A549 (cell line): Measurements from ENCODE around the gene DDX1. TPM values are rescaled to one million over a fixed set of nuclear protein-coding genes. Genes with fewer than 3 reads are reported as not detected.

Experiments
- ATAC-seq, 2 experiments: fragments of 200-7000 bp in 1 of 2; fragments of >200 bp in 1 of 2; cut with Nextera tagmentation in 1 of 2; cut with Tn5 transposase in 1 of 2; 3 replicates each; pipeline versions ENCODE4 v1.8.0 to v1.9.1; 2018 to 2020; ENCODE audit warnings: mild to moderate bottlenecking in 1 of 2, moderate library complexity in 1 of 2
- CTCF ChIA-PET: fragments of 300-600 bp; sonication (Branson Sonifier 250); formaldehyde crosslinking; extraction: SDS; loops from one replicate; lab custom pipeline; 2021; ENCODE audit warnings: antibody characterized with exemption, inconsistent platforms; lab: Yijun Ruan, JAX
- POLR2A ChIA-PET: fragments of 350-600 bp; formaldehyde crosslinking; extraction: SDS; loops from one replicate; lab custom pipeline; 2021; ENCODE audit warnings: antibody characterized with exemption, inconsistent platforms; lab: Yijun Ruan, JAX
- DNase-seq, 2 experiments: peaks; one replicate each; pipeline versions ENCODE4 v3.0.0 to v3.0.0-alpha.2; 2011 to 2016; ENCODE audit warnings: low read depth in 1 of 2, low spot score in 1 of 2
- FAIRE-seq: peaks from 2 replicates; lab custom pipeline; 2011; peaks lifted over from hg19 to GRCh38; lab: Jason Lieb, UNC
- H3K27ac ChIP-seq, 2 experiments: fragments of >200 bp; sonication (Bioruptor Twin); formaldehyde crosslinking; 3 replicates each; pipeline ENCODE4 v1.5.1; 2016 to 2017
- H3K4me1 ChIP-seq: fragments of >200 bp; sonication (Bioruptor Twin); formaldehyde crosslinking; 3 replicates; pipeline ENCODE4 v1.6.1; 2016
- H3K4me2 ChIP-seq: fragments of >200 bp; sonication (Bioruptor Twin); formaldehyde crosslinking; 3 replicates; pipeline ENCODE4 v1.6.1; 2016
- H3K4me3 ChIP-seq: fragments of >200 bp; sonication (Bioruptor Twin); formaldehyde crosslinking; 3 replicates; pipeline ENCODE4 v1.5.1; 2016
- H3K9me3 ChIP-seq: fragments of >200 bp; sonication (Bioruptor Twin); formaldehyde crosslinking; 3 replicates; pipeline ENCODE4 v1.6.1; 2016
- ATOH8 ChIP-seq: fragments of 250-450 bp; sonication (Bioruptor Pico); IDR thresholded peaks from 2 replicates; pipeline ENCODE4 v1.5.0; 2020; ENCODE audit warnings: low read depth, mild to moderate bottlenecking, moderate library complexity
- BHLHE40 ChIP-seq: IDR thresholded peaks from 2 replicates; pipeline ENCODE4 v1.6.1; 2012; ENCODE audit warnings: low read depth, low read length, inconsistent platforms
- CBX2 ChIP-seq: fragments of 200-600 bp; sonication (generic); IDR thresholded peaks from 2 replicates; pipeline ENCODE4 v1.6.1; 2016; ENCODE audit warnings: low read depth, mild to moderate bottlenecking, borderline replicate concordance
- CEBPB ChIP-seq, 2 experiments: fragments of >200 bp in 1 of 2; sonication (Bioruptor Twin) in 1 of 2; formaldehyde crosslinking in 1 of 2; IDR thresholded peaks; 2 replicates each; pipeline ENCODE4 v1.6.1; 2012 to 2016
- CHD2 ChIP-seq: fragments of 150-350 bp; IDR thresholded peaks from 2 replicates; pipeline ENCODE4 v1.6.1; 2014; ENCODE audit warnings: low read length; ENCODE audit not compliant: partially characterized antibody
- CHD4 ChIP-seq: fragments of 200-600 bp; sonication (generic); IDR thresholded peaks from 2 replicates; pipeline ENCODE4 v1.6.1; 2016; ENCODE audit warnings: antibody characterized with exemption, mild to moderate bottlenecking, borderline replicate concordance
- EP300 ChIP-seq, 2 experiments: fragments of >200 bp; sonication (Bioruptor Twin); formaldehyde crosslinking; IDR thresholded peaks; 2 replicates in 1 of 2; 3 replicates in 1 of 2; pipeline ENCODE4 v1.6.1; 2016 to 2017
- ESRRA ChIP-seq: fragments of 150-350 bp; IDR thresholded peaks from 2 replicates; pipeline ENCODE4 v1.6.1; 2014; ENCODE audit warnings: mild to moderate bottlenecking, low read length, borderline replicate concordance
- FOSB ChIP-seq: fragments of 250-450 bp; sonication (Bioruptor Pico); IDR thresholded peaks from 2 replicates; pipeline ENCODE4 v1.5.0; 2020; ENCODE audit warnings: mild to moderate bottlenecking, moderate library complexity
- HDAC2 ChIP-seq: fragments of 200-600 bp; sonication (generic); IDR thresholded peaks from 2 replicates; pipeline ENCODE4 v1.6.1; 2016
- HOXA7 ChIP-seq: fragments of 250-450 bp; sonication (Bioruptor Pico); IDR thresholded peaks from 2 replicates; pipeline ENCODE4 v1.5.0; 2020; ENCODE audit warnings: mild to moderate bottlenecking, moderate library complexity
- KDM1A ChIP-seq: fragments of 200-600 bp; sonication (generic); IDR thresholded peaks from 2 replicates; pipeline ENCODE4 v1.6.1; 2016; ENCODE audit warnings: low read depth, mild to moderate bottlenecking
- KDM5A ChIP-seq: fragments of 200-600 bp; sonication (generic); IDR thresholded peaks from 2 replicates; pipeline ENCODE4 v1.6.1; 2016; ENCODE audit warnings: antibody characterized with exemption, mild to moderate bottlenecking
- MYC ChIP-seq: IDR thresholded peaks from 2 replicates; pipeline ENCODE4 v1.6.1; 2012; ENCODE audit warnings: mild to moderate bottlenecking, inconsistent platforms, low read length, improper control_type of control experiment, borderline replicate concordance
- NFE2L2 ChIP-seq: fragments of 150-350 bp; conservative IDR thresholded peaks from 2 replicates; pipeline ENCODE4 v1.6.1; 2014; ENCODE audit warnings: low read length
- NPAS2 ChIP-seq: fragments of 250-450 bp; sonication (Bioruptor Pico); IDR thresholded peaks from 2 replicates; pipeline ENCODE4 v1.8.0; 2022; ENCODE audit warnings: mild to moderate bottlenecking, moderate library complexity, borderline replicate concordance
- POLR2A ChIP-seq: IDR thresholded peaks from 2 replicates; pipeline ENCODE4 v1.6.1; 2012; ENCODE audit warnings: mild to moderate bottlenecking, low read length
- POLR2AphosphoS2 ChIP-seq: conservative IDR thresholded peaks from 2 replicates; pipeline ENCODE4 v1.6.1; 2012; ENCODE audit warnings: low read length, improper control_type of control experiment, inconsistent platforms
- RAD21 ChIP-seq, 2 experiments: fragments of >200 bp in 1 of 2; sonication (Bioruptor Twin) in 1 of 2; formaldehyde crosslinking in 1 of 2; IDR thresholded peaks in 1 of 2; conservative IDR thresholded peaks in 1 of 2; 2 replicates in 1 of 2; 3 replicates in 1 of 2; pipeline ENCODE4 v1.6.1; 2012 to 2018; ENCODE audit warnings: inconsistent platforms in 1 of 2
- RARB ChIP-seq: fragments of 250-450 bp; sonication (Bioruptor Pico); IDR thresholded peaks from 2 replicates; pipeline ENCODE4 v1.8.0; 2021; ENCODE audit warnings: mild to moderate bottlenecking, moderate library complexity
- RCOR1 ChIP-seq: fragments of 150-350 bp; IDR thresholded peaks from 2 replicates; pipeline ENCODE4 v1.6.1; 2014; ENCODE audit warnings: antibody characterized with exemption, low read length, low read depth
- RNF2 ChIP-seq: fragments of 200-600 bp; sonication (generic); IDR thresholded peaks from 2 replicates; pipeline ENCODE4 v1.6.1; 2016; ENCODE audit warnings: low read depth, mild to moderate bottlenecking, antibody characterized with exemption, moderate library complexity, borderline replicate concordance
- TFCP2L1 ChIP-seq: fragments of 250-450 bp; sonication (Bioruptor Pico); IDR thresholded peaks from 2 replicates; pipeline ENCODE4 v1.5.0; 2021; ENCODE audit warnings: mild to moderate bottlenecking
- USF2 ChIP-seq: fragments of 450-650 bp; IDR thresholded peaks from 2 replicates; pipeline ENCODE4 v1.6.1; 2014; ENCODE audit warnings: antibody characterized with exemption
- ZC3H11A ChIP-seq: fragments of 450-650 bp; IDR thresholded peaks from 2 replicates; pipeline ENCODE4 v1.6.1; 2014; ENCODE audit warnings: antibody characterized with exemption, mild to moderate bottlenecking
- ZSCAN20 ChIP-seq: fragments of 250-450 bp; sonication (Bioruptor Pico); IDR thresholded peaks from 2 replicates; pipeline ENCODE4 v1.8.0; 2022; ENCODE audit warnings: mild to moderate bottlenecking, moderate library complexity
- WGBS: methylation state at CpG from one replicate; pipeline ENCODE4 v1.1.6; 2017; ENCODE audit errors: missing lambda C conversion rate; 5-methylcytosine and 5-hydroxymethylcytosine counted together
- polyA plus RNA-seq, 4 experiments: library from polyadenylated mRNA; depleted of rRNA in 3 of 4; stranded (reverse); fragments of >200 nt; fragmentation: RNase III in 1 of 4; extraction: RNeasy Plus Mini Kit Qiagen cat#74134 plus additional on column Dnase treatment in 1 of 4; gene quantifications; 2 replicates in 3 of 4; 3 replicates in 1 of 4; pipeline ENCODE4 v1.2.3, GENCODE V29; 2011 to 2017
- TF ChIP-seq, protein P1 (sequence below): IDR thresholded peaks from 2 replicates; pipeline ENCODE4 v1.6.1; 2012; ENCODE audit warnings: low read depth, borderline replicate concordance
- TF ChIP-seq, protein P2 (sequence below): fragments of >200 bp; sonication (Bioruptor Twin); formaldehyde crosslinking; IDR thresholded peaks from 3 replicates; pipeline ENCODE4 v1.6.1; 2016

DDX1 gene
- polyA plus RNA-seq, 2 of the 4 experiments (the other 2 are of a cell fraction), result 157 to 214 TPM

DNA sequence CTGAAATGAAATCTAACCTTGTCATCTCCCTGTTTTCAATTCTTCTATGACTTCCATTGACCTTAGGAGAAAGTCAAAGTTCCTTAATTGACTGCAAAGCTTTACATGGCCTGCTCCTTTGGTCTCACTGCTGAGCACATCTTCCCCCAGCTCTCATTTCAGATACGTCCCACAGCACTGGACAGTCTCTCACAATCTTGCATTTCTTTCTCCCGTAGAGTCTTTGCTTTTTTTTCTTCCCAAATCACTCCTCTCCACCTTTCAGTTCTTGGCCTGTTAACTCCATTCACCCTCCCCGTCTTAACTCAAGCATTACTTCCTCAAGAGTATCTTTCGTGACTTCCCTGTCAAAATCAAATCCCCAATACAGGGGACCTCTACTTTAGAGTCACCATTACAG is 67.2 kb downstream of the DDX1 start:
- Histone ChIP-seq H3K9me3 (0 out of 3 replicates have a peak, but pooled peaks cover 5% of the 10 kb centered on the region), H3K4me2 (no peak overlapping the region), H3K4me1 (no peaks in the 10 kb centered on the region), H3K4me3 (no peak overlapping the region), H3K27ac (no peak overlapping the region)
- CTCF ChIA-PET, result interaction anchor here (1.4 kb wide), 1 partner anchor 22 kb away, joined by 3 read pairs; no protein-coding TSS in a partner anchor
- FAIRE-seq, result no peak
- POLR2A ChIA-PET, result no interaction called here
- TF ChIP-seq KDM5A, result no peak
- TF ChIP-seq ESRRA, result no peak
- TF ChIP-seq BHLHE40, result no peak
- no peak for TF ChIP-seq RARB
- TF ChIP-seq HDAC2, result no peak
- no peak for ATAC-seq
- DNase-seq, result no peak
- 33% methylated on average over 4 of the region's 4 CpGs for WGBS

DNA sequence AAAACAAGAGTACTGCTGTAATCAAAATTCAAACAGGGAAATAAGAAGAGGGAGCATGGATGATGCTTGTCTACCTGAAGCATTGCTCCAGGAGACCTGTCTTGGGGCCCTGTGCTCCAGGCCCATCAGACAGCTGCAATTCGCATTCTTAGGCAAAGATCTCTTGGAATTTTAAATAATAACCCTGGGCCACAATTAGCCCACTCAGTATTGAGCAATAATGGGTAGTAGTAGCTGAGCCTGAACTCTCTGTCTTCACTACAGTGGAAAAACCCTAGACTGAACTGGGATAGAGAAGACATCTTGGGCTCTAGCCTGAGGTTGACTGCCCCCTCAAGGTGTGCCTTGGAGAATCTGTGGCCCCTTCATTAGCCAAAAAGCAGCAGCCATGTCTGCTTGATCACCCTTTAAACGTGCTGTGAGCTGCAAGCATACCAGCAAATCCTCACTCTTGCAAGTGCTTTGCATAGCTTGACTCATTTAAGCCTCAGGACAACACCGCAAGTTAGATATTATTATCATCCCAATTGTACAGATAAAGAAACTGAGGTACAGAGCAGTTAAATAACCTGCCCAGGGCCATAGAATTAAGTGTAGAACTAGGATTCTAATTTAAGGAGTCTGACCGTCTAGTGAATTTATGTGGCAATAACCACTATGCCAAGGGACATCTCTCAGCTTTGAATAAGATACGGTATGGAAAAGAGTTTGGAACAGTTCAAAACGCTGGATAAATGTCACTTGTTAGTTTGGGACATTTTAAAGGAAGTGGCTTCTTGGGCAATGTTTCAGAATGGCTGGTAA is 69.0 kb downstream of the DDX1 start:
- H3K9me3 ChIP-seq, result peaks cover 5% of the 10 kb centered on the region; the same call in 1 of the 3 replicates
- POLR2A ChIA-PET, result no interaction called here
- no peaks in the 10 kb centered on the region for H3K4me1 ChIP-seq
- H3K4me3 ChIP-seq, result no peak overlapping the region
- WGBS, result 40% methylated on average over 6 of the region's 6 CpGs
- FAIRE-seq (peak; percentile 70), DNase-seq (no peak)
- CTCF ChIA-PET, result interaction anchor here (0.7 kb wide), 1 partner anchor 9 kb away, joined by 3 read pairs; no protein-coding TSS in a partner anchor
- no peak overlapping the region for H3K27ac ChIP-seq
- no peak for TF ChIP-seq HDAC2
- TF ChIP-seq, protein P1, sequence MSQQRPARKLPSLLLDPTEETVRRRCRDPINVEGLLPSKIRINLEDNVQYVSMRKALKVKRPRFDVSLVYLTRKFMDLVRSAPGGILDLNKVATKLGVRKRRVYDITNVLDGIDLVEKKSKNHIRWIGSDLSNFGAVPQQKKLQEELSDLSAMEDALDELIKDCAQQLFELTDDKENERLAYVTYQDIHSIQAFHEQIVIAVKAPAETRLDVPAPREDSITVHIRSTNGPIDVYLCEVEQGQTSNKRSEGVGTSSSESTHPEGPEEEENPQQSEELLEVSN, result no peak
- no peak for TF ChIP-seq CEBPB (IDR thresholded peaks at IDR 0.05)
- TF ChIP-seq CHD4, result no peak
- TF ChIP-seq RNF2, result no peak
- TF ChIP-seq CBX2, result no peak
- TF ChIP-seq RAD21 (conservative IDR thresholded peaks at IDR 0.05 in 1 of 2, IDR thresholded peaks at IDR 0.05 in 1 of 2), result no peak
- TF ChIP-seq ESRRA, result no peak
- TF ChIP-seq FOSB (CRISPR knock-in tag), result no peak
- no peak for TF ChIP-seq POLR2AphosphoS2
- TF ChIP-seq HOXA7 (CRISPR knock-in tag), result no peak
- TF ChIP-seq, all 56 proteins: peak for 0
- ATAC-seq, result no peak
- H3K4me2 ChIP-seq, result no peak overlapping the region

- Histone ChIP-seq H3K27ac (no peak overlapping the region), H3K4me2 (no peak overlapping the region), H3K4me1 (no peaks in the 10 kb centered on the region)
- POLR2A ChIA-PET, result no interaction called here
- WGBS, result 55% methylated on average over 2 of the region's 2 CpGs
- no peak for ATAC-seq
- FAIRE-seq, result no peak
- DNase-seq, result no peak
- TF ChIP-seq RAD21 (conservative IDR thresholded peaks at IDR 0.05 in 1 of 2, IDR thresholded peaks at IDR 0.05 in 1 of 2) (no peak), USF2 (no peak), NPAS2 (CRISPR knock-in tag) (no peak), POLR2A (no peak), KDM5A (no peak), ATOH8 (CRISPR knock-in tag) (no peak), TFCP2L1 (CRISPR knock-in tag) (no peak), KDM1A (no peak), CHD2 (no peak), ZSCAN20 (CRISPR knock-in tag) (no peak), MYC (no peak), ESRRA (no peak), NFE2L2 (no peak), RCOR1 (no peak), EP300 (IDR thresholded peaks at IDR 0.05) (no peak), ZC3H11A (no peak)
- TF ChIP-seq, protein P2, sequence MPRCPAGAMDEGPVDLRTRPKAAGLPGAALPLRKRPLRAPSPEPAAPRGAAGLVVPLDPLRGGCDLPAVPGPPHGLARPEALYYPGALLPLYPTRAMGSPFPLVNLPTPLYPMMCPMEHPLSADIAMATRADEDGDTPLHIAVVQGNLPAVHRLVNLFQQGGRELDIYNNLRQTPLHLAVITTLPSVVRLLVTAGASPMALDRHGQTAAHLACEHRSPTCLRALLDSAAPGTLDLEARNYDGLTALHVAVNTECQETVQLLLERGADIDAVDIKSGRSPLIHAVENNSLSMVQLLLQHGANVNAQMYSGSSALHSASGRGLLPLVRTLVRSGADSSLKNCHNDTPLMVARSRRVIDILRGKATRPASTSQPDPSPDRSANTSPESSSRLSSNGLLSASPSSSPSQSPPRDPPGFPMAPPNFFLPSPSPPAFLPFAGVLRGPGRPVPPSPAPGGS, result no peak
- TF ChIP-seq, all 56 proteins: peak for 0
- CTCF ChIA-PET, result interaction anchor here (0.7 kb wide), 1 partner anchor 8 kb away, joined by 3 read pairs; no protein-coding TSS in a partner anchor
- H3K9me3 ChIP-seq, result peaks cover 5% of the 10 kb centered on the region; the same call in 1 of the 3 replicates
- no peak overlapping the region for H3K4me3 ChIP-seq
Observed at GRCh38 chr2:15661295-15661569, 69.6 kb downstream of the DDX1 start.
